Activated CD4-positive, alpha-beta T cell treated with anti-CD3 and anti-CD28 coated beads, Interleukin-10, Interleukin-2, amounts not matched to agents 100 ng/mL and 50 ng/mL, durations not matched to agents 16 hours and 8 hours (primary cell): ENCODE data around the gene GLMN.
"Not testable (repeated sequence)": the region's sequence is repeated elsewhere in the genome, so short reads cannot be mapped to it uniquely, and the experiment has no call there.

Experiments used
- DNase-seq: peaks from one replicate; pipeline ENCODE4 v3.0.0-alpha.2; 2020

GLMN gene

GRCh38 chr1:92299477-92300150 lies 827 bp upstream of the GLMN start:
- DNase-seq: no peak

DNA sequence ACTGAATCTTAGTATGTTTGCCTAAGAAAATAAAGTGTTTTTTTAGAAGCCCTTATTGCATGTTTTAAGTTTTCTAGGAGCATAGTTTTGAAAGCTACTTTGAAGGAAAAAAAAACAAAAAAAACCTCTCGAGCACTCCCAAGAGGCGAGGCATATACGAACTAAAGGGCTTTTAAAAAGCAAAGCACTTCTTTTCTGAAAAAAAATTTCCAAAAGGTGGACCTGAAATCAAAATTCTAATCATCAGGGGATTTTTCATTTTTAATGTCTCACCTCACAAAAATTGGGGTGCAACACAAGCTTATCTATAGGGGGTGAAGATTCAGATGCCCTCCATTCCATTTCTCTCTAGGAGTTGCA lies 594 bp downstream of the GLMN start:
- no peak for DNase-seq

GRCh38 chr1:92291372-92291999 lies 7.3 kb downstream of the GLMN start:
- no peak for DNase-seq

- DNase-seq: not testable (repeated sequence)
Observed at GRCh38 chr1:92281411-92281810, 17.4 kb downstream of the GLMN start.

DNA sequence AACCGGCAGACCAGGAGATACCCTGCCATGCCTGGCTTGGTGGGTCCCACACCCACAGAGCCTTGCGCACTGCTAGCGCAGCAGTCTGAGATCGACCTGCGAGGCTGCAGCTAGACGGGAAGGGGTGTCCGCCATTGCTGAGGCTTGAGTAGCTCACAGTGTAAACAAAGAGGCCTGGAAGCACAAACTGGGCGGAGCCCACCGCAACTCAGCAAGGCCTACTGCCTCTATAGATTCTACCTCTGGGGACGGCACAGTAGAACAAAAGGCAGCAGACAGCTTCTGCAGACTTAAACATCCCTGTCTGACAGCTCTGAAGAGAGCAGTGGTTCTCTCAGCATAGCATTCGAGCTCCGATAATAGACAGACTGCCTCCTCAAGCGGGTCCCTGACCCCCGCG lies 19.0 kb downstream of the GLMN start:
- not testable (repeated sequence) for DNase-seq

- DNase-seq: no peak
Observed at GRCh38 chr1:92277105-92277723, 21.6 kb downstream of the GLMN start.

DNA sequence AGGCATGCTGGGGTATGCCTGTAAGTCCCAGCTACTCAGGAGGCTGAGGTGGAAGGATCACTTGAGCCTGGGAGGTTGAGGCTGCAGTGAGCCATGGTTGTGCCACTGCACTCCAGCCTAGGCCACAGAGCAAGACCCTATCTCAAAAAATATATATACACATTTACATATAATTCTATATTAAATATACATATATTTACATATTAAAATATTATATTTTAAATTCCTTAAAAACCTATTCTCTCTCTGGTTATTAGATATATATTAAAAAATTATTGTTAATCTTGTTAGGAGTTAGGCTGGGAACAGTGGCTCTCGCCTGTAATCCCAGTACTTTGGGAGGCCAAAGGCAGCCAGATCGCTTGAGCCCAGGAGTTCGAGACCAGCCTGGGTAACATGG lies 22.7 kb downstream of the GLMN start:
- no peak for DNase-seq

DNA sequence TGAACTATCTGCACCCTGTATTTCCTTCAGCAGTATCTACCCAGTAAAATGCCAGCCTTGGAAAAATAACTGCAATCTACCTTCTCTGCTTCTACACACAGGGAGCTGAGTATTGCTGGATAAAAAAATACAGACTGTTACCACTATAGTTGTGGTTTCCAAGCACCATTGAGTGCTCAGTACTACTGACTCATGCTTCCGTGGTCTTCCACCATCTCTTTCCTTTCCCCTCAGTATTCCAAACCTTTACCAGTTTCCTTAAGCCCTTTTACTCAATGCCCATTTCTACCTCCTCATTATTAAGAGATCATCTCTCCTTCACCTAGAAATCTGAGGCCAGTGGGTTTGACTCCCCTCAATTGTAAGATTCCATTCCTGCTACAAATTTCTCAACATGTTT lies 23.8 kb downstream of the GLMN start:
- no peak for DNase-seq

GRCh38 chr1:92273039-92273438 lies 25.7 kb downstream of the GLMN start:
- no peak for DNase-seq

- DNase-seq: no peak
Observed at GRCh38 chr1:92262516-92262915, 36.3 kb downstream of the GLMN start.

DNA sequence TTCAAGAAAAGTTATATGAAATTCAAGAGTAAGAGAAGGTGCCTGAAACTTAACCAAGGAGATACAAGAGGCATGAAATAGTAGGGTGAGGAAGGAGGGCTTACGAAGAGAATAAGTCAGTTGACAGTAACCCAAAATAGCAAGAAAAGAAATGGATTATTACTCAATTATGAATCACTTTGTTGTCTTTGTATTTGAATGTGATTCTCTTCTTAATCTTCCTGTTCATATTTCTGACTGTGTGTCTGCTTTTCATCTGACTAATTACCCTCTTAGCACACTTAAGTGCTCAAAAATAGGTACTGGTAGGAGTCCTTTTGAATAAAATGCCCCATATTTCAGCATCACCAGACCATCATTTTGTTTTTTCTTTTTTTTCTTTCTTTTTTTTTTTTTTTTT lies 39.4 kb downstream of the GLMN start:
- DNase-seq: no peak

GRCh38 chr1:92254714-92255113 lies 44.1 kb downstream of the GLMN start:
- DNase-seq: not testable (repeated sequence)

- DNase-seq: no peak
Observed at GRCh38 chr1:92244376-92244775, 54.4 kb downstream of the GLMN start.

DNA sequence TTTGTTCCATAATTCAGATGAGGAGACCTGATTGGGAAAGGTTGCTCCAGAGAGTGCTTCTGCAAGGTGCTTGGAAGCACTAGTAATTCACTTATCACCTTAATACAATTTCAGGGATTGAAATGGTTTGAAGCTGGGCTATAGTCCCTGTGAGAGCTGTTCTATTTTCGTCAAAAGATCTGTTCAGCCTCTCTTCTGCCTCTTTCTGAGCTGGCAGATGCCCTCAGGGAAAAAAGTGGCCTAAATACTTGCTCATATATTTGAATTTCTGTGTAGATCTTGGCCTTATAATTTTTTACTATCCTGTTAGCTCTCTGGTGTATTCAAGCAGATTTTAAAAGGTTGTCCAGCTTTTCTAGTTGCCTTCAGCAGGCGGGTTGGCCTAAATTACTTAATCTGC lies 58.8 kb downstream of the GLMN start:
- no peak for DNase-seq

DNA sequence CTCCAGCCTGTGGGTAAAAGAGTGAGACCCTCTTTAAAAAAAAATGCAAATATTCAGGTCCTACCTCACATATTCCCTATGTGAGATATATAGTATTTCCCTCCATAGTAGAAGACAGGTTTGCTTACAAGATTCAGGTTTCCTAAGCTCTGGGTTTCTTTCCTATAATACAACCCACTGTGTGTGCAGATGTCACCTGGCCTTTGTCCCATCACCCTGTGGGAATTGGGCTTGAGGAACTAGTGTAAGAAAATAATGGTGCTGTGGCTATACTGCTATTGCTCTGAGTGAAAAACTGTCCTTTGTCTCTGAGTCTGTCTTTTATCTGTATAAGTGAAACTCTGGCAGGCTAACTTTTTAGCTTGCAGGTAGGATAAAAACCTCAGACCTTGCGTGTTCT lies 68.1 kb downstream of the GLMN start:
- no peak for DNase-seq

DNA sequence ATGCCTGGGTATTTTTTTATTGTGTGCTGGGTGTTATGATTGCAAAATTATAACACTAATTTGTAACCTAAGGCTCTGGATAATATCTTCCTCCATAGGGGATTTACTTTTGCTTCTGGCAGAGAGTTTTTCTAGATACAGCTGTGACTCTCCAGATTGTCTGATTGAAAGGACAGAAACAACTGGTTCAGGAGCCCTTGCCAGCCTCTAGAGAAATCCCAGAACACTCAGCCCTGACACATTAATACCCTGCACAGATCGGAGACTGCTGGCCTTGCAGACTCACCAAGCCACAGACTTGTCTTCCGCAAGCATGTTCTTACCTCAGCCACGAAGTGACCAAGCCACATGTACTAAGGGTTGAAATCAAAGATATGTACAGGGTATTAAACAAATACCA lies 70.4 kb downstream of the GLMN start:
- DNase-seq: no peak

GRCh38 chr1:92219028-92219427 lies 79.8 kb downstream of the GLMN start:
- no peak for DNase-seq

DNA sequence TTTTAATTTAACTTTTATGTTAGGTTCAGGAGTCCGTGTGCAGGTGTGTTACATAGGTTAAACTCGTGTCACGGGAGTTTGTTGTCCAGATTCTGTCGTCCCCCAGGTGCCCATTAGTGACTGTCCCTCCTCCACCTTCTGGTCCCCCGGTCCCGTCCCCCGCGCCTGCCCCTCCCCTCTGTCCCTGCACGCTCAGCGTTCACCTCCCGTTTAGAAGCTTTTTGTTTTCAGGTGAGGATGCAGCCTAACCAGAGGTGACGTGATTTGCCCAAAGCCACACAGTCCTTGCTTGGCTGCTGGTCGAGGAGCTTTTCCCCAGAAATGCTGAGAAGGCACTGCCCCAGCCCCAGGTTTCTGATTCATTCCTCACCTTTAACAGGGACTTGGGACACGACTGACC lies 80.2 kb downstream of the GLMN start:
- no peak for DNase-seq

- DNase-seq: no peak
Observed at GRCh38 chr1:92217721-92218120, 81.1 kb downstream of the GLMN start, which contains the start of gene C1orf146. TSS of gene C1orf146 (plus strand) at chr1:92217915. CDS start at chr1:92231421, 13,506 bp downstream.

DNA sequence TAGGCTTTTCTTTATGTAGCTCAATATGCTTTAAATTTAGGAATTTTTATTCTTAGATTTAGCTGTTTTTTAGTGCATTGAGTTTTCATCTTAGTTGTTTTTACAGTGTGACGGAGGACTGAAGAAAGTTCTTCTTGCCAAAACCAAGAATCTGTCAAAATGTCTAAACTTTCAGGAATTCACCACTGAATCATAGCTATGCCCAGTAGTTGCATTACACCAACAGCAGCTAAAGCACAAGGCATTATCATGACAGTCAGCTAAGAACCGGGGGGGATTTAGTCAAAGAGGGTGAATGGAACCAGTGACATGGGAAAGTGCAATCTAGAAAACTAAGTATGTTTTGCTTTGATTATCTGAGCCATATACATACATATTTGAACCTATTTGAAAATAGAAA lies 87.6 kb downstream of the GLMN start:
- DNase-seq: no peak

- DNase-seq: no peak
Observed at GRCh38 chr1:92210701-92211100, 88.1 kb downstream of the GLMN start.

GRCh38 chr1:92203105-92203504 lies 95.7 kb downstream of the GLMN start:
- no peak for DNase-seq

DNA sequence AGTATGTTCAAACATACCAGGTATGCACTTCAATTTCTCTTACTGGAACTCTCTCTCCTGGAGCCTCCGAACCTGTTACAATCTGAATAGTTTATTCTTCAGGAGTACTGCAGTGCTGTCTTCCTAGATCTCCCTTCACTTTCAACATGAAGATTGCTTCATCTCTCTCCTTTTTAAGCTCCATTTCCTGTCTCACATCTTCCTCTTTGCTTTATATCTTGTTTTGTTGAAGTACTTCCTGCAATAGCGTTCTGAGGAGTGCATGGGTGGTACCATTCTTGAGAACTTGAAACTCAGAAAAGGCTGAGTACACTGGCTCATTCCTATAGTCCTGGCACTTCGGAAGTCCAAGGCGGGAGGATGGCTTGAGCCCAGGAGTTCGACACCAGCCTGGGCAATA lies 96.8 kb downstream of the GLMN start:
- DNase-seq: peak; percentile 4
